ENCODE data around the gene SUPT20HL1.
"Not testable (repeated sequence)": the region's sequence is repeated elsewhere in the genome, so short reads cannot be mapped to it uniquely, and the experiment has no call there.

Gene SUPT20HL1

DNA sequence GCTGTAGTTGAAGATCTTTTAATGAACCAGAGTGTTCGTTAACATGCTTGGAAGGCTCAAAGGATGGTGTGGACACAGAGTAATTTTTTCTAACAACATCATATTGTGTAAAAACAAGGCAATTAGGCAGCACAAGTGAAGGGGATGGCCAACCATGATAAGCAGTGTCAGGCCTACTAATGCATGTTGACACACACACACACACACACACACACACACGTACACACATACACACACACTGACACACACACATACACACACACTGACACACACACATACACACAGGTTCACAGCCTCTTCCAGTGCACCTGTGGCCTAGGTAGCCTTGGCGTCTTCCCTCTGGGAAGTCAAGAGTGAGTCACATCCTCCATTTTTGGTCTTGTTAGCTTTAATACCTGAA lies at the start of gene SUPT20HL1:
TSS of gene SUPT20HL1 (plus strand) at position 368 of the 400 bp plus-strand sequence. CDS start 2,122 bp downstream, outside the sequence.
- no peak for DNase-seq

DNA sequence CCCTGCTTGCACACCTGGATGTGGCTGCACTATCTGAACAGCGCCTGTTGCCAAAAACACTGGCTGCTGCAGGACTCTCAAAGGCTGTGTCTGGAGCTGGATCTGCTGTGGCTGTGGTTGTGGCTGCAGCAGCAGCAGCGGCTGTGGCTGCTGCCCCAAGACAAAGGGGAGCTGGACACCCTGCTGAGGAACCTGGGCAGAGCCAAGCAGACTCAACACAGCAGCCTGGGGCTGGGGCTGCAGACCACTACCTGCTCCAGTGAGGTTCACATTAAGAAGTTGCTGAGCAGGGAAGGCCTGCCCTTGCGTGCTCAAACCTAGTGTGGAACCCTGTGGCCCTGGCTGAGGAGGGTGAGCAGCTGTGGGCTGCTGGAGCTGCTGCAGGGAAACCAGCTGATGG lies 49.5 kb upstream of the SUPT20HL1 start:
- DNase-seq = not testable (repeated sequence)

DNA sequence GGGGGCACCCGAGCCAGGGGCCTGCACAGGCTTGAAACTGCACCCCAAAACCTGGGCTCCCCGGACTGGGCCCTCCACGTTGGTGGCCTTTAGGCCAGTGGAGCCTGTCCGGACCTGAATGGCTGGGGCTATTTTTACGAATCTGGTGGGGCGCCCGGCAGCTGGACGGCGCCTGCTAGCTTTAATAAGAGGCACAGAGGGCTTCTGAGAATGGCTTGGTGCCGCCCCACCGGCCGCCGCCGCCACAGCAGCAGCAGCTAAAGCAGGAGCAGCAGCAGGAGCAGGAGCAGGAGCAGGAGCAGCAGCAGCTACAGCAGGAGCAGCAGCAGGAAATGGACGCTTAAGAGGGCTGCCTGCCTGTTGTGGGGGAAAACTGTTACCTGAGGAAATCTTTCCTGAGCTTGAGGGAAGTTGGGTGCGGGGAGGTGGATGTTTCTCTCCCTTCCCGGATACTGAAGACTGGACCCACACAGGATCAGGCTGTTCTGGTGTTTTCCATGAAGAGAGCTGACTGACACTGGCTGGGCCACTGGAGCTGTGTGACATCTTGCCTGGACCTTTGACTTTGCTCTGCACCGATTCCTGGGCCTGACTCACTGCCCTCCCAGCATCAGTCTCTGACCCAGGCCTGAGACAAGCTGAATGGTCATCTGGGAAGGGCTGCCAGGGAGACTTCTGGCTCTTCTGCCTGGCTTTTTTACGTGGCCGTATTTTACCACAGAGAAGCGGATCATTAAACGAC lies 48.8 kb upstream of the SUPT20HL1 start:
- not testable (repeated sequence) for DNase-seq

DNA sequence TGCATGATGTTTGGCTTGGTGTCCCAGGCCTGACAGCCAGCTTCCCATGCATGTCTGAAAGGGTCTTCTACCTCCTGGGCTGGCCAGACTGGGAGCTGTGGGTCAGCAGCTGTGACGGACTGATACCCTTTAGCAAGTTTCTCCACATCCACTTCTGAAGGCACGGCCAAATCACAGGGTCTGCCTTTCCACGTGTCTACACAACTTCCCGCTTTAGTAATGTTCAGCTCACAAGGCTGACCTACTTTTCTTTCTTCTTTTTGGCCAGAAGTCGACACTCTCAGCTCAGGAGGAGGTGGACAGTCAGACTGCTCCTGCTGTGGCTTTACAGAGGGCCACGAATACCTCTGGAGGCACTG lies 48.2 kb upstream of the SUPT20HL1 start:
- DNase-seq = not testable (repeated sequence)

DNA sequence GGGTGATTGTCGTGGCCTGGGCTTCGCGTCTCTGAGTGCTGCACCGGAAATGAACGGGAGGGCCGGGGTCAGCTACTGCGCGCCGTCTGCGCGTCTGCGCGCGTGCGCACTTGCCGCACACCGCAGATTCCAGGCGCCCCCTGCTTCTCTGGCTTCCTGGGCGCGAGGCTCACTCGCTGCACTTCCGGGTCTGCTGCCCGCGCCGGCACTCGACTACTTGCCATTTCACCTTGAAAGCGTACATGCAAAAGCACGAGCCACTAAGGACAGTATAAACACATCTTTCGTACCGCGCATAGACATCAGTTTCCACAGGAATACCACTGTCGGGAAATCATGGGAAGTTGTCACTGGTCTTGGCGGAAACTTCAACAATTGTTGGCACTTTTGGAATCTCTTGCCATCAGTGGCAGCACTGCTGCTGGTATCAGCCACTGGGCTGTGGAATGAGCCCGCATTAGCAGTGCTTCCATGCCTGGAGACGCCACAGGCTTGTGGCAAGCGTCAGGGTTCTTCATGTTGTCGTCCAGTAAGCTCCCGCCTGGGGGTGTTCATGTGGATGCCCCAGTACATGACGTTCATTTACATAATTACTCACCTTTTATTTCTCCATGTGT lies 46.3 kb upstream of the SUPT20HL1 start, which contains the start of gene SUPT20HL2:
TSS of gene SUPT20HL2 (minus strand) at position 51 of the 617 bp plus-strand sequence. CDS start 754 bp downstream, outside the sequence.
- no peak for DNase-seq

DNA sequence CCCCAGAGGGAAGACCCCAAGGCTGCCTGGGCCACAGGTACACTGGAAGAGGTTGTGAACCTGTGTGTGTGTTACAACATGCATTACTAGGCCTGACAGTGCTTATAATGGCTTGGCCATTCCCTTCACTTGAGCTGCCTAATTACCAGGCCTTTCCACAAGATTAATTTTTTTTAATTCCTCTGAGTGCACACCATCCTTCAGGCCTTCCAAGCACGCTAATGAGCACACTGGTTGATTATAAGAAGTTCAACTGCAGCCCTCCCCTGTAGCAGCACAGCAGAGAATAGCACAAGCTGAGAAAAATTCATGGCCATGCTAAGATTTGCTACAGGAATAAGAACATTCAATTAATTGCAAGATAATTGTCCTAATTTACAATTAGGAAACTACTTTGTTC lies 44.3 kb upstream of the SUPT20HL1 start:
- no peak for DNase-seq

DNA sequence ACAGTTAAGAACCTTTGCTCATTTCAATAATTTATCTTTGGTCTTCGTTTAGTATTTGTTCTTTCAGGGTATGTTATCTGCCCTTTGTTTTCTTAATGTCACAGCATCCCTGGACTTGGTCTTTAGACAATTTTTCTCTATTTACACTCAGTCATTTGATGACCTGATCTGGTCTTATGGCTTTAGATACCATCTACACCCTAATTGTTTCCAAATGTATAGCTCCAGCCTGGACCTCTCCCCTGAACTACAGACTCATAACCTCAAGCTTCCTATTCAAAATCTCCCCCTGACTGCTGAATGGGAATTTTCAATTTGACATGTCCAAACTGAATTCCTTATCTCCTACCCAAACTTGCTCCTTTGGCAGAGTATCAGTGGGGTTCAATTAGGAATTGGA lies 42.9 kb upstream of the SUPT20HL1 start:
- no peak for DNase-seq

DNA sequence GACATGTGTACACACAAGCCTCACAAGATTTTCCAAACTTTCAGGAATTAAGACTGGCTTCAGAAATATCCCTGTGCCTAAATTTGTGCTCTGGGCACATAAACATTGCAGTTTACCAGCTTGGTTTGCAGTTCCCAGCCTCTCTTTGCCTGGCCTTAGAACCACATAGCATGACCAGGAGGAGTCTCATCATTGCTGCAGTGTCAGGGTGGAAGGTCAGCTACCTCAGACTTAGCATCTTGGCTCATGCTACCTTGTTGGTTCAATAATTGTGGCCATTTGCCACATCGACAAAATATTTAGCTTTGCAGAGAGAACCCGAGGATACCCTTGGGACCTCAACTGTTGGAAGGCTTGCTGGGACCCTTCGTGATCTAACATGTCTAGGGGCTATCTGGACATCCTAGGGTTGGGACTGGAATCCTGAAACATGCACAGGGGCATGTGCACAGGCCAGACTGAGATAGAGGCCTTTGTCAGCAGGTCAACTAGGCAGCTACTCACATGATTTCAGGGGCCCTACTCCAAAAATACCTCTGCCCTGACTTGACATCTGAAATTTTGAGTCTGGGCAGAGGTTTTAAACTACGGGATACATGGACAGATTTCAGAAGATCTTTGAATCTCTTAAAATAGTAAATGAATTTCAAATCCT lies 38.6 kb upstream of the SUPT20HL1 start:
- DNase-seq = no peak

DNA sequence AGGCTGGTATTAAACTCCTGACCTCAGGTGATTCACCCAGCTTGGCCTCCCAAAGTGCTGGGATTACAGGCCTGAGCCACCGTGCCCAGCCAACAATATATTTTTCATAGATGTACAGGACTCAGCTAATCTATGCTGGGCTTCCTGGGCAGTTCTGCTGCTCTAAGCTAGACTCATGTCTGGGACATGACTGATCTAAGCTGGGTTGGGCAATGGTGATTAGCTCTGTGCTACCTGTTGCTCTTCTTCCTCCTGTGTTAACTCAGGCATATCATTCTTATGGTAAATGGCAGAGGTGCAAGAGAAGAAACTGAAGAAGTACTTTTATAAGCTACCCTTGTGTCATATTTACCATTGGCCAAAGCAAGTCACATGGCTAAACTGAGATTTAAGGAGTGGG lies 35.2 kb upstream of the SUPT20HL1 start:
- no peak for DNase-seq

DNA sequence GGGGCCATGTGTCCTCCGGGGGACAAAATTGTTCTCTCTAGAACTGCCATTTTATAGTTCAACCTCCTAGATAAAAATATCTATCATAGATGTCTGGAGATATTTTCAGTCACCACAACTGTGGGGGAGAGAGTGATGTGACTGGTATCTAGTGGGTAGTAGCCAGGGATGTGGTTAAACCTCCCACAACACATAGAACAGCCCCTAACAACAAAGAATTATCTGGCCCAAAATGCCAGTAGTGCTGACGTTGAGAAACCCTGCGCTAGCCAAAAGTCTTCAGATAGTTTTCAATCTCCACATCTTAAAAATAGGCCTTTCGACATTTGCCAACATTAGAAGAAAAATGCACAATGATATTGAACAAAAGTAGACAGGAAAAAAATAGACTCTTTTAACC lies 27.6 kb upstream of the SUPT20HL1 start:
- DNase-seq = no peak

DNA sequence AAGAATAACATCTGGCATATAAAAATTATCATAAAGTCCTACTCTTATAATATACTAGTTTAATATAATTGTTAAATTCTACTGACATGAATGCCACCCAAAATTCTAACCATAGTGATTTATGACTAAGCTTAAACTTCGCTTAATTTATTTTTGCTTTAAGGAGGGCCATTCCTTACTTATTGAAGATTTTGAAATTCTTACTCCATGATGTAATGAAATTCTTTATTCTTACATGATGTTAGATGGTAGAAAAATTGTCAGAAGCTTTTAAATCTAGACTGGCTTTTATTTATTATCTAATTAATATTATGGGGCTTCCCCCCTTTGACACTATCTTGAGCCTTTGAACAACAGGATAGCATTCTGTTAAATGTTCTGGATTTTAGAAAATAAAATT lies 27.1 kb upstream of the SUPT20HL1 start:
- no peak for DNase-seq

DNA sequence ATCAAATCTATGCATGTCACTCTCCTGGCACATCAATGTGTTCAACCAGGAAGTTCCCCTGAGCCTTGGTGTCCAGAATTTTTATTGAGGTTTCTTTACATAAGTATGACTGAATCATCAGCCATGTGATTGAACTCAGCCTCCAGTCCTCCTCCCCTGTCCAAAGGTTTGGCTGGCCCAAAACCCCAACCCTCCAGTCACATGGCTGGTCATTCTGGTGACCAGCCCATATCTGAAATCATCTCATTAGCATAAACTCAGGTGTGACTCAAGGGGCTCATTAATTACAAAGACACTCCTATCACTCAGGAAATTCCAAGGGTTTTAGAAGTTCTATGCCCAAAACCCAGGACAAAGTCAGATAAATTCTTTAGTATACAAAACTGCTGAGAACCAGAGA lies 26.0 kb upstream of the SUPT20HL1 start:
- no peak for DNase-seq

DNA sequence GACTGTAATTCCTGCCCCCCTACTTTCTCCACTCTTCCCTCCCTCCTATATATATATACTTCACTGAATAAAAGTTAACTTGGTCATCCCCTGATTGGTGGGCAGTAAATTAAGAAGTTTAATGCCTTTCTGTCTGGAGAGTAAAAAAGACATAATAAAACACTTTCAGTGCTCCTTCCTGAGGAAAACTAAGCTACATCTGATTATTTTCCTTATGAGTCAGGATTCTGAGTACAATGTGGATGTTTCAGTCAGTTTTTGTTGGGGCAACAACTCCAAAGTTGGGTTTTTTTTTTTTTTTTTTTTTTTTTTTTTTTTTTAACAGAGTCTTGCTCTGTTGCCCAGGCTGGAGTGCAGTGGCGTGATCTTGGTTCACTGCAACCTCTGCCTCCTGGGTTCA lies 24.6 kb upstream of the SUPT20HL1 start:
- no peak for DNase-seq

DNA sequence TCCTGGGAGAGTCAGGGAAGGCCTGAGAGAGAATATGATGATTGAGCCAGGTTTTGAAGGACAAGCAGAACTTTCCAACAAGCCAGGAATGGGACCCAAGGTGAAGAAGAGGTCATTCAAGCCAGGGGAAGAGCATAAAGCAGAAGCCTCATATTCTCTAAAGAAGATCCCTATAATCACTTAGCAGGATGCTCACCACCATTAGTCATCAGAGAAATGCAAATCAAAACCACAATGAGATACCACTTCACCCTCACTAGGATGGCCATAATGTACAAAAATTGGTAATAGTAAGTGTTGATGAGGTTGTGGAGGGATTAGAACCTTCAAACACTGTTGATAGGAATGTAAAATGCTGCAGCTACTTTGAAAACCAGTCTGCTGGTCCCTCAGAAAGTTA lies 20.5 kb upstream of the SUPT20HL1 start:
- DNase-seq = no peak

DNA sequence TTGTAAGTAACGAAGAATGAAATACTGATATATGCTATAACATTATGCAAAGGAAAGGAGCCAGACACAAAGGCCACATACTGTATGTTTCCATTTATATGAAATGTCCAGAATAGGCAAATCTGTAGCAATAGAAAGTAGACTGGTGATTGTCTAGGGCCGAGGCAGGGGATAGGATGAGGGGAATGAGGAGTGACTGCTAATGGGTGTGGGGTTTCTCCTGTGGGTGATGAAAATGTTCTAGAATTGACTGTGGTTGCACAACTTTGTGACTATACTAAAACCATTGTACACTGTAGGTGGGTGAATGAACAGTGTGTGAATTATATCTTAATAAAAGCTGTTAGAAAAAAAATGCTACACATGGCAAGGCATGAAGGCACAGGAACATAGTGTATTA lies 19.9 kb upstream of the SUPT20HL1 start:
- DNase-seq = no peak

DNA sequence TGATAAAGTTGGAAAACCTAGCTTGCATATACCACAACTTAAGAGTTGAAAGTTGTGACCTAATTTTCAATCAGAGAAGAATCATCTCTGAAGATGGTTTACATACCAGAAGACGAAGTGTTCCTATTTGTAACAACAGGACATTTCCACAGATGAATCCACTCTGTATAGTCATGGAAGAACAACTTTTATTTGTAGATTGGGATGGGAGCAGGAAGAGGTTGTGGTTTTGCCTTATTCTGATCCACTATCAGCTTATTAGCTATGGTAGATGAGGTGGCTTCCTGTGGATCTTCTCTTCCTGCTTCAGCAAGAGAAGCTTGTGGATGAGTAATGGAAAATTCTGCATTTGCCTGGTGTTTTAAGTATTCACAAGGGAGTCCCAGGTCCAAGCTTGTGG lies 18.6 kb upstream of the SUPT20HL1 start:
- DNase-seq = no peak

DNA sequence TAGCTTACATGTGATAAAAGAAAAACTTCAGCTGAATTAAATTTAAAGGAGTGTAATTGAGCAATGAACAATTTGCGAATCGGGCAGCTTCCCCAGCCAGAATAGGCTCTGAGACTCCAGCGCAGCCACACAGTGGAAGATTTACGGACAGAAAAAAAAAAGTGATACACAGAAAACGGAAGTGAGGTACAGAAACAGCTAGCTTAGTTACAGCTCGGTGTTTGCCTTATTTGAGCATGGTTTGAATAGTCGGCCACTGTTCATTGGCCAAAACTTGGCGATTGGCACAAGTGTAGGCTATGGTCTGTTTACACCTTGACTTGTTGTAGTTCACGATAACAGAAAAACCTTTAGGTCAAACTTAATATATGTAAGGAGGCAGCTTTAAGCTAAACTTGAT lies 16.7 kb upstream of the SUPT20HL1 start:
- DNase-seq = no peak

DNA sequence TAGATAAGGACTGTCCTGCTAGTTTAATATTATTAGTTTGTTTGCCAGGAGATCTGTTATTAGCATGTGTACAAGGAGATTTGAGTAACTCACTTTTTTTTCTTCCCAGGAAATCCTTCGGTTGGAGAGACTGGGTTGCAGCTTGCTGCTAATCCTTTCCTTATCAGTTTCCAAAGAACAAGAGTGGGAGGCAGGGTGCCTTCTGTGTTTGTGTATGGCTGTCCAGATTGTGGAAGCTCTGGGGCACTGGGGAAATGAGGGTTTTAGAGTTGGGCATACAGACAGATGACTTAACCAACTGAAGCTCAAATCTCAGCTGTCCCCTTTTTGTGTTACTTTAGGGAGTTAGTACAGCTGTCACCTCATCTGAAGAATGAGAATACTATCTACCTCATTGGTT lies 12.6 kb upstream of the SUPT20HL1 start:
- no peak for DNase-seq

DNA sequence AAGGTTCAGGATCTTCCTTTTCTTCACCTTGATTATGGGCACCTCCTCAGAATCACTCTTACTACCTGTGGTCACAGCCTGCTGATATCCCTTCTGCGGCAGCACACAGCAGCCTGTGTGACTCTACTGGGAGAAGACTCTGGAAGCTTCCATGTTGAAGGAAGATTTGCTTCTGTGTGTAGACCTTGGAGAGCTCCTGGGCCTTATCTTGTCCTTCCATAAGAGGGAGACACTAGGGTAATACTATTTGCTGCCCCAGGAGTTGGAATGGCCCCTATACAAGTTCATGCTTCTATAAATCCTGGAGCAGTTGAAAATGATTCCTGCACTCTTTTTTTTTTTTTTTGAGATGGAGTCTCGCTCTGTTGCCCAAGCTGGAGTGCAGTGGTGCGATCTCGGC lies 10.2 kb upstream of the SUPT20HL1 start:
- no peak for DNase-seq

DNA sequence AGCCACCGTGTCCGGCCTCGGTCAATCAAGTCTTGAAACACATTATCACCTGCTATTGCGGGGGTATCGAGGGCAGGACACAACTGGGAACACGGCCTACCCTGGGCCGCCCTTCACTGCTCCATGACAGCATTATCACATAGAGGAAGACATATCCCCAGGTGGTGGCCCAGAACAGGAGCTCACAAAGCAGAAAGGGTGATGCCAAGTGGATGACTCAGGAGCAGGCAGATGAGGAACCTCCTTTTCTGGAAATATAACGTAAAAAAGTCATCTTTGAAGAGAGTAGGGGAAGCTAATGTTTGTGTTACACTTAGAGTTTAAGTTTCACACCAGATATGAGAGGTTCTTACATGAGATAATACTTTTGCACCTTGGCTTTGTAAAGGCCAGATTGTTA lies 5.3 kb upstream of the SUPT20HL1 start:
- DNase-seq = no peak

DNA sequence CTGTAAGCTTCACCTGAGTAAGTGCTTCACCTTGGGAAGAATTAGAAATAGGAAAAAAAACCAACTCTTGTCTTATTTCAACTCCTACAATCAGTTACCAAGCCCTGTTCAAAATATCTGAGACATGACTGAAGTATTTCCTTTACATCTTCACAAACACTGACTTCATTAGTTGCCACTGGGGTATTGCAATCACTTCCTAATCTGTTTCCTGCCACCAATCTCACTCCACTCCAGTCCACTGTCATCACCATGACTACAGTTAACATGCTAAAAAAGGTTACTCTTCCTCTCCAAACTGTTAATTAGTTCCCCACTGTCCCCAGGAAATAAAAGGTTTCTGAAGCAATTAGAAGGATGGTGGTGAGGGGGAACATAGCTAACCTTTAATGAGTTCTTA lies 3.3 kb upstream of the SUPT20HL1 start:
- no peak for DNase-seq

DNA sequence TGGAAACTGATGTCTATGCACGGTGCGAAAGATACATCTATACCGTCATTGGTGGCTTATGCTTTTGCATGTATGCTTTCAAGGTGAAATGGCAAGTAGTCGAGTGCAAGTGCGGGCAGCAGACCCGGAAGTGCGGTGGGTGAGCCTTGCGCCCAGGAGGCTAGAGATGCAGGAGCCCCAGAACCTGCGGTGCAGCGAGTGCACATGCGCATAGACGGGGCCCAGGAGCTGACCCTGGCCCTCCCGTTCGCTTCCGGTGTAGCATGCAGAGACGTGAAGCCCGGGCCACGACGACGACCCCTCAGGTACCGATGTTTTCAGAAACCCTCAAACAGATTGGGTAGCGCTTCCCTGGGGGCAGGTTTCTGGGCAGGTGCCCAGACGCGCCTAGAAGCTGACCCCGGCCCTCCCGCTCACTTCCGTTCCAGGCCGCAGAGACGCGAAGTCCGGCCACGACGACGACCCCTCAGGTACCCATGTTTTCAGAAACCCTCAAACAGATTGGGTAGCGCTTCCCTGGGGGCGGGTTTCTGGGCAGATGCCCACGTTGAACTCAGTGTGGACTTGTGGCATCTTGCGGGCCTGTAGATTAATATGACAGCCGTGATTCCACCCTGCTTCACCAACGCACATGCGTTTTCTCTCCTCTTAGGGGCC lies 1.8 kb downstream of the SUPT20HL1 start:
- not testable (repeated sequence) for DNase-seq

DNA sequence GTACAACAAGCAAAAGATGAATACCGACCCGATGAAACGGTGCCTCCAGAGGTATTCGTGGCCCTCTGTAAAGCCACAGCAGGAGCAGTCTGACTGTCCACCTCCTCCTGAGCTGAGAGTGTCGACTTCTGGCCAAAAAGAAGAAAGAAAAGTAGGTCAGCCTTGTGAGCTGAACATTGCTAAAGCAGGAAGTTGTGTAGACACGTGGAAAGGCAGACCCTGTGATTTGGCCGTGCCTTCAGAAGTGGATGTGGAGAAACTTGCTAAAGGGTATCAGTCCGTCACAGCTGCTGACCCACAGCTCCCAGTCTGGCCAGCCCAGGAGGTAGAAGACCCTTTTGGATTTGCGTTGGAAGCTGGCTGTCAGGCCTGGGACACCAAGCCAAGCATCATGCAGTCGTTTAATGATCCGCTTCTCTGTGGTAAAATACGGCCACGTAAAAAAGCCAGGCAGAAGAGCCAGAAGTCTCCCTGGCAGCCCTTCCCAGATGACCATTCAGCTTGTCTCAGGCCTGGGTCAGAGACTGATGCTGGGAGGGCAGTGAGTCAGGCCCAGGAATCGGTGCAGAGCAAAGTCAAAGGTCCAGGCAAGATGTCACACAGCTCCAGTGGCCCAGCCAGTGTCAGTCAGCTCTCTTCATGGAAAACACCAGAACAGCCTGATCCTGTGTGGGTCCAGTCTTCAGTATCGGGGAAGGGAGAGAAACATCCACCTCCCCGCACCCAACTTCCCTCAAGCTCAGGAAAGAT lies 3.2 kb downstream of the SUPT20HL1 start:
- DNase-seq = not testable (repeated sequence)

All from NCI-H526 treated with DMSO at 0.1 percent for 48 hours (cell line).